Vagina (tissue), 2 donors: ENCODE results near the gene GMEB2. TPM values are rescaled to one million over a fixed set of nuclear protein-coding genes. Genes with fewer than 3 reads are reported as not detected.

ENCODE experiments used
- DNase-seq, 2 donors: peaks; one replicate each; pipeline ENCODE4 v3.0.0-alpha.2; 2017; ENCODE audit errors: extremely low spot score in 2 of 2
- H3K27ac ChIP-seq: fragments of 200-600 bp; sonication (generic); one replicate; pipeline ENCODE4 v1.5.1; 2019
- H3K27me3 ChIP-seq: fragments of 200-600 bp; sonication (generic); one replicate; pipeline ENCODE4 v1.5.1; 2019
- H3K36me3 ChIP-seq, 2 donors: fragments of 200-600 bp; sonication (generic); one replicate each; pipeline ENCODE4 v1.5.1; 2017 to 2019
- H3K4me1 ChIP-seq: fragments of 200-600 bp; sonication (generic); one replicate; pipeline ENCODE4 v1.5.1; 2019
- H3K4me3 ChIP-seq, 2 donors: fragments of 200-600 bp; sonication (generic); 1 replicate in 1 of 2; 2 replicates in 1 of 2; pipeline ENCODE4 v1.5.1; 2016 to 2019
- H3K9me3 ChIP-seq: fragments of 200-600 bp; sonication (generic); one replicate; pipeline ENCODE4 v1.5.1; 2019
- POLR2A ChIP-seq, 2 donors: fragments of 450-650 bp; IDR thresholded peaks; one replicate each; pipeline ENCODE4 v1.6.1; 2017; ENCODE audit warnings: antibody characterized with exemption in 2 of 2, mild to moderate bottlenecking in 2 of 2, moderate library complexity in 2 of 2
- POLR2AphosphoS5 ChIP-seq, 2 donors: sonication (generic); formaldehyde crosslinking; IDR thresholded peaks; one replicate each; pipeline ENCODE4 v1.9.0; 2017; ENCODE audit warnings: antibody characterized with exemption in 2 of 2, mild to moderate bottlenecking in 2 of 2, low read depth in 1 of 2; ENCODE audit not compliant: insufficient read depth in 1 of 2
- intact Hi-C: fragments of 100-400 bp; cut with DNase I; formaldehyde crosslinking; loops from one replicate; pipeline ENCODE4 v1.15.1; 2023
- total RNA-seq: library from RNA; depleted of rRNA; stranded (reverse); fragments of >200 nt; gene quantifications from one replicate; pipeline ENCODE4 v1.2.3, GENCODE V29; 2016
- TF ChIP-seq, protein P1 (sequence below), 3 experiments: fragments of 450-650 bp in 2 of 3; fragments of 200-600 bp in 1 of 3; sonication (generic) in 1 of 3; IDR thresholded peaks; one replicate each; pipeline ENCODE4 v1.5.1; 2017 to 2019; ENCODE audit warnings: antibody characterized with exemption in 3 of 3, mild to moderate bottlenecking in 2 of 3, moderate library complexity in 2 of 3

The GMEB2 gene
- total RNA-seq, 1 donor from 2014 or later = 11.3 TPM

DNA sequence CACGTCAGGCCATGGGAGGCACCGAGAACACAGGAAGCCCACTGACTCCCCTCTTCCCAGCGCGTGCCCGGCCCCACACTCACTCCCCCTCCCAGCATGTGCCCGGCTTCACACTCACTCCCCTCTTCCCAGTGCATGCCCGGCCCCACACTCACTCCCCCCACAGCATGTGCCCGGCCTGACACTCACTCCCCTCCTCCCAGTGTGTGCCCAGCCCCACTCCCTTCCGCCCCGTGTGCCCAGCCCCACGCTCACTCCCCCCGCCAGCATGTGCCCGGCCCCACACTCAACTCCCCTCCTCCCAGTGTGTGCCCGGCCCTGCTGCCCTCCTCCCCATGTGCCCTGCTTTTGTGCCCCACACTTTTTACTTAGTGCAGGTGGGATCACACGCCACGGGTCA is 41.0 kb upstream of the GMEB2 start:
- Histone ChIP-seq H3K9me3 (no peaks in the 10 kb centered on the region), H3K4me3 (no peak overlapping the region), H3K36me3 (peaks cover 0 to 22% of the 10 kb centered on the region in 2 donors), H3K27me3 (no peaks in the 10 kb centered on the region), H3K4me1 (no peaks in the 10 kb centered on the region), H3K27ac (no peak overlapping the region)
- intact Hi-C loops = no loop called here
- TF ChIP-seq POLR2AphosphoS5 (IDR thresholded peaks at IDR 0.05; ENCODE audit: insufficient read depth in 1 of 2, low read depth in 1 of 2) (no peak), POLR2A (IDR thresholded peaks at IDR 0.05) (no peak)
- TF ChIP-seq, protein P1, sequence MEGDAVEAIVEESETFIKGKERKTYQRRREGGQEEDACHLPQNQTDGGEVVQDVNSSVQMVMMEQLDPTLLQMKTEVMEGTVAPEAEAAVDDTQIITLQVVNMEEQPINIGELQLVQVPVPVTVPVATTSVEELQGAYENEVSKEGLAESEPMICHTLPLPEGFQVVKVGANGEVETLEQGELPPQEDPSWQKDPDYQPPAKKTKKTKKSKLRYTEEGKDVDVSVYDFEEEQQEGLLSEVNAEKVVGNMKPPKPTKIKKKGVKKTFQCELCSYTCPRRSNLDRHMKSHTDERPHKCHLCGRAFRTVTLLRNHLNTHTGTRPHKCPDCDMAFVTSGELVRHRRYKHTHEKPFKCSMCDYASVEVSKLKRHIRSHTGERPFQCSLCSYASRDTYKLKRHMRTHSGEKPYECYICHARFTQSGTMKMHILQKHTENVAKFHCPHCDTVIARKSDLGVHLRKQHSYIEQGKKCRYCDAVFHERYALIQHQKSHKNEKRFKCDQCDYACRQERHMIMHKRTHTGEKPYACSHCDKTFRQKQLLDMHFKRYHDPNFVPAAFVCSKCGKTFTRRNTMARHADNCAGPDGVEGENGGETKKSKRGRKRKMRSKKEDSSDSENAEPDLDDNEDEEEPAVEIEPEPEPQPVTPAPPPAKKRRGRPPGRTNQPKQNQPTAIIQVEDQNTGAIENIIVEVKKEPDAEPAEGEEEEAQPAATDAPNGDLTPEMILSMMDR (IDR thresholded peaks at IDR 0.05) = no peak
- DNase-seq = no peak

DNA sequence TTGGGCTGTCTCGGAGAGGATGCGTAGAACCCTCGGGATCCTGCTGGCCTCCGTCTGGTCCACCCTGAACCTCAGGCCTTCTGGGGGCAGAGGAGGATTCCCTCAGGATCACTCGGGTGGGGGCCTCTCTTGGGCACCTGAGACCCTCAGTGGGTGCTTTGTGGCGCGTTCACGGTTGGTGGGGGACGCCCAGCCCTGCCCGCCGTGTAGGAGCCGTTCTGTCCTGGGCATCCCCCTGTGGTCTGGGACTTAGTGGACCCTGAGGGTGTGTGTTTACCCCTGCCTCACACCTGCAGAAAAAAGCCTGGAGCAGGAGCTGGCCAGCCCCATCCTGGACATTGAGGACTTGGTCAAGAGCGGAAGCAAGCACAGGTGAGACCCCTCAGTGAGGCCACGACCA is 38.8 kb upstream of the GMEB2 start:
- Histone ChIP-seq H3K27ac (no peak overlapping the region), H3K4me1 (no peaks in the 10 kb centered on the region), H3K36me3 (peaks cover 0 to 40% of the 10 kb centered on the region in 2 donors), H3K27me3 (no peaks in the 10 kb centered on the region), H3K4me3 (no peak overlapping the region), H3K9me3 (no peaks in the 10 kb centered on the region)
- intact Hi-C loops = no loop called here
- no peak for DNase-seq
- TF ChIP-seq, protein P1 (IDR thresholded peaks at IDR 0.05) = no peak
- no peak for TF ChIP-seq POLR2A (IDR thresholded peaks at IDR 0.05)
- no peak for TF ChIP-seq POLR2AphosphoS5 (IDR thresholded peaks at IDR 0.05; ENCODE audit: insufficient read depth in 1 of 2, low read depth in 1 of 2)

DNA sequence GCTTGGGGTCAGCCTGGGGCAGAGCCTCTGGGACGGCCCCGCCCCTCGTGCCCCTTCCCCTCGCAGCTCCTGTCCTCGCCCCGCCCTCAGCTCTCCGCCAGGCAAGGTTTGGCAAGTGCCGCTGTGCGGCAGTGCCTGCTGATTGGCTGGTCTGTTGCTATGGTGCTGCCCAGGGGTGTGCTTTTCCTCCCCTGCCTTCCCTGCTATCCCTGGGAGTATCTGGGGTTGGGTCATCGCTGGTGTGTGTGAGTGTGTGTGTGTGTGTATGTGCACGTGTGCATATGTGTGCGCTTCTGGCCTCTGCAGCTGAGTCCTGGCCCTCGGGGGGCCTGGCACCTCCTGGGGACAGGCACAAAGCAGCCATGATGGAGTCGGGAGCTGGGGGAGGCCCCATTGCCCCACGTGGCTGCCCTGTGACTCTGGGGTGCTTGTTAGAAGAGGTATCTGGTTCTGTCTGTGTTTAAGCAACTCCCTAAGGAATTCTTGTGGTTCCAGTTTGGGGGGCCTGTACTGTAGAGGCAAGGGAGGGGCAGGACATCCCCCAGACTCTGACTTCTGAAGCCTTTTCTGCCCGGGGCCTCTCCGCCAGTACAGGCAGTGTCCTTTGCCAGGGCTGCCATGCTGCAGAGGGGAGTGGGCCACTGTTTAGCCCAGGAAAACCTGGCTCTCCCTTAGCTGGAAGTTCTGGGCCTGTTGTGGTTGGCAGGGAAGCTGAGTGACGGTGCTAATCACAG is 38.1 kb upstream of the GMEB2 start:
- H3K27me3 ChIP-seq = no peaks in the 10 kb centered on the region
- no peaks in the 10 kb centered on the region for H3K9me3 ChIP-seq
- H3K27ac ChIP-seq = no peak overlapping the region
- no peak for DNase-seq
- H3K36me3 ChIP-seq = peaks cover 0 to 40% of the 10 kb centered on the region in 2 donors
- H3K4me1 ChIP-seq = no peaks in the 10 kb centered on the region
- TF ChIP-seq, protein P1 (IDR thresholded peaks at IDR 0.05) = no peak
- TF ChIP-seq POLR2A (IDR thresholded peaks at IDR 0.05) (no peak), POLR2AphosphoS5 (IDR thresholded peaks at IDR 0.05; ENCODE audit: insufficient read depth in 1 of 2, low read depth in 1 of 2) (no peak)
- H3K4me3 ChIP-seq = no peak overlapping the region
- intact Hi-C loops = no loop called here

DNA sequence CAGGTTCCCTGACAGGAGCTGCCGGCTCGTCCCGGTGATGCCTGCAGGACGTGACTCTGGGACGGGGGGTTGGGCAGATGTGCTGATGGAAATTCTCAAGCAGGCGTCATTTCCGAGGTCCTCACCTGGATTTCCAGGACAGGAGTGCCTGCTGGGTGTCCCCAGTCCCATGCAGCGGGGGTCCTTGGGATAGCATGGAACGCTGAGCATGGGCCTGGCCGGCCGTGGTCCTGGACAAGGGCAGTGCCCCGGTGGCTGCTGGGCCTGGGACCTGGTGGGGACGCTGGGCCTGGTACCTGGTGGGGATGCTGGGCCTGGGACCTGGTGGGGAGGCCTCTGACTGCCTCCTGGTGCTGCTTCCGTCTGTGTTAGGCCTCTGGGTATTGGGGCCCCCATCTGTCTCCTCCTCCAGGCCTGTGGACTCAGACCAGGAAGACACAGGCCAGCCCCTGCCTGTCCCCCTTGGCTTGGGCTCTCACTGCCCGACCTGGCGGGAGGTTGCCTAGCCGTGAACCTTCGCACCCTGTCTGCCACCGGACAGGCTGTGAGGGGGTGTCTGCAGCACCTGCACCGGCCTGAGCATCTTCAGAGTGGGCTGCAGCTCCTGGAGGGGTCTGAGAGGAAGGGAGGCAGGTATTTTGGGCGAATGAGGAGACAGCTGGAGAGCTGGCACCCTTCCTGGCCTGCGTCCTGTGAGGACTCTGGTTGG is 37.4 kb upstream of the GMEB2 start:
- H3K36me3 ChIP-seq = peaks cover 0 to 40% of the 10 kb centered on the region in 2 donors
- TF ChIP-seq POLR2A (IDR thresholded peaks at IDR 0.05) = no peak
- TF ChIP-seq POLR2AphosphoS5 (IDR thresholded peaks at IDR 0.05; ENCODE audit: insufficient read depth in 1 of 2, low read depth in 1 of 2) = no peak
- TF ChIP-seq, protein P1 (IDR thresholded peaks at IDR 0.05) = no peak
- H3K4me1 ChIP-seq = peaks cover 4% of the 10 kb centered on the region
- no peaks in the 10 kb centered on the region for H3K27me3 ChIP-seq
- intact Hi-C loops = no loop called here
- no peak overlapping the region for H3K27ac ChIP-seq
- no peak overlapping the region for H3K4me3 ChIP-seq
- no peak for DNase-seq
- no peaks in the 10 kb centered on the region for H3K9me3 ChIP-seq
